ENCODE measurements around the gene ADSS1. TPM values are rescaled to one million over a fixed set of nuclear protein-coding genes. Genes with fewer than 3 reads are reported as not detected.

ADSS1 gene
- polyA plus RNA-seq, 3 donors: 14.7 to 18.6 (median 16.3) TPM

- no peak for DNase-seq
Measured at GRCh38 chr14:104685998-104686610, 37.9 kb upstream of the ADSS1 start.

- DNase-seq: no peak
Measured at GRCh38 chr14:104686624-104687517, 37.2 kb upstream of the ADSS1 start.

- no peak for DNase-seq
Measured at GRCh38 chr14:104687601-104688504, 36.2 kb upstream of the ADSS1 start.

- DNase-seq: no peak
Measured at GRCh38 chr14:104688505-104689108, 35.4 kb upstream of the ADSS1 start.

DNA sequence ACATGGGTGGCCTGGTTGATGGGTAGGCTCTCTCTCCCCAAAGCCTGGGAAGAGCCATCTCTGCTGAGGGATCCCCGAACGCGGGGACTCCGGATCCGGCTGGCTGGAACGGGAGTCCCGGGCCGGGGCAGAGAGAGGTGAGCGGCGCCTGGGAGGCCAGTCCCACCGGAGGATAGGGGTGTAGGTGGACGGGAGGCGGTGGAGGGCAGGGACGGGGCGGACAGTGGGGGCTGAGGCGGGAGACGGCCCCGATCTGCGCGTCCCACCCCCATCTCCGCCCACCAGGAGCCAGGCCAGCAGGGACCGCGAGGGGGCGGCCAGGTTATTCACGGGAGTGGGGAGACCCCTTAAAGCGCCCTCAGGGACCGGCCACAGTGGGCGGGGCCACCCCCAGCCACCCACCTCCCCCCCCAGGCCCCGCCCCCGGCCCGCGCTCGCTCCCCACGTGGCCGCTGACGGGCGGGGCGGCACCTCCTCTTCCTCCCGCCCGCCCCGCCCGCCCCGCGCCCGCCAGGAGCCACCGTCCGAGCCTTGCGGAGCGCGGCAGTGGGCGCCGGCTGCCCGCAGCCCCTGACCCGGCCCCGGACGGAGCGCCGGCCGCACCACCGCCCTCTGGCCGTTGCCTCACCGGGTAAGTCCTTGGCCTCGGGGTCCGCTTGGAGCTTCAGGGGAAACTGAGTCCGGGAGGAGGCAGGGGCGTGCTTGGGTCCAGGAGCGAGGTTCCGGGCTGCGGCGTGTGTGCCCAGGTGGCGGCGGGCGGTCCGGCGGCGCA, 34.7 kb upstream of the ADSS1 start, which contains the start of gene INF2:
Gene INF2, plus strand, starts transcription at position 510 of the 772 bp plus-strand sequence. CDS start 11,748 bp downstream, outside the sequence.
- DNase-seq: no peak

DNA sequence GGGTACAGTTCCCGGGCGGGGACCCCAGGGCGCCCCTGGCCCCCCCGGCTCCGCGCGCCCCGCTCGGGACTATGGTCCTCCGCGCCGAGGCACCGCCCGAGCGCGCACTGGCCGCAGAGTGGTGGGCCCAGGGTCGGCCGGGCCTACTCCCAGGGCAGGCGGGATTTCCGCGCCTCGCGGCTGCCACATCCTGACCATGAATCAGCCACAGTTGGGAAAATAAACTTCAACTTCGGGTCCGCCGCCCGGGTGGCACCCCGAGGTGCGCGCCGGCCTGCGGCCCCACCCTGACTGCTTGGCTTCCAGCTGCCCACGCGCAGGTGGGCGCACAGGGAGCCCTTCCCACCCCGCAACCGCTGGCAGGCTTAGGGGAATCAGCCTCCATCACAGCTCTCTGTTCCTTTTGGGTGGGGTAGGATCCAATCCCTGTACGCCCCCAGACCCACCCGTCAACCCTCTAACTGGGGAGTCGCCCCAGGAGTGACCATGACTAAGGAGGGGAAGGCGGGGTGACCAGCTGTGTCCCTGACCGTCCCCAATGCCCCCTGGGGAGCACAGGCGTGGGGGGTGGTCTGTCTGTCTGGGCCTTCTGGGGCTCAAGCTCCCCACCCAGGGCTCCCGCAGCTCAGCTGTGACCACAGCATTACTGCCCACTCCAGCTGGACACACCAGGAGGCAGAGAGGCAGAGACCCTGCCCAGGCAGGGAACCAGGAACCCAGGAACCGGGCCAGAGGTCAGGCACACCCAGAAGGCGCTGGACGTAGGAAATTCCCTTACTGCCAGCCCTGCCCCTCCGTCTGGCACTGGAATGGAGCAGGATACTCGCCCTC, 33.9 kb upstream of the ADSS1 start:
- no peak for DNase-seq

DNA sequence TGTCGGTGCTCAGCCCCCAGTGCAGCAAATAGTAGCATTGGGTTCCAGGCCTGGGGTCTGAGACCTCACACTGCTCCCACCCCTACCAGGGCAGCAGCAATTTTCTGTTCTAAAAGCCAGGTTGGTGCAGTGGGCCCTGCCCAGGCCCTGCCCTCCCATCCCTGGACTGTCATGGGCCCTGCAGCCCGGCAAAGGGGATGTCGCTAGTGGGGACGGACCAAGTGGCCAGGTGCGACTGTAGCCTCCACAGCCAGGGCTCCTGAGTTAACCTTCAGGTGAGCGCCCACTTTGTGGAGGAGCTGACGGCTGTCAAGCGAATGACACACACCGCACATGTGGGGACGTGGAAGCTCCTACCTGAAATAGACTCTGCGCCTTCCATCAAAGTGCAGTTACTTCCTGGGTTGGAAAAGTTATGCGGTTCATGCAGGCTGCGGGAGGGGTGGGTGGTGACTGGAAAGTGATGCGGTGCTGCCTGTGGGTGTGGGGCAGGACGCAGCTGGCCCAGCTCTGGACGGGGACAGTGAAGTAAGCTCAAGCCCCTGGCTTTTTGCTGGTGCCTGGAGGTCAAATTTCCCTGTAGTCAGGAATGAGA, 33.1 kb upstream of the ADSS1 start:
- no peak for DNase-seq

DNA sequence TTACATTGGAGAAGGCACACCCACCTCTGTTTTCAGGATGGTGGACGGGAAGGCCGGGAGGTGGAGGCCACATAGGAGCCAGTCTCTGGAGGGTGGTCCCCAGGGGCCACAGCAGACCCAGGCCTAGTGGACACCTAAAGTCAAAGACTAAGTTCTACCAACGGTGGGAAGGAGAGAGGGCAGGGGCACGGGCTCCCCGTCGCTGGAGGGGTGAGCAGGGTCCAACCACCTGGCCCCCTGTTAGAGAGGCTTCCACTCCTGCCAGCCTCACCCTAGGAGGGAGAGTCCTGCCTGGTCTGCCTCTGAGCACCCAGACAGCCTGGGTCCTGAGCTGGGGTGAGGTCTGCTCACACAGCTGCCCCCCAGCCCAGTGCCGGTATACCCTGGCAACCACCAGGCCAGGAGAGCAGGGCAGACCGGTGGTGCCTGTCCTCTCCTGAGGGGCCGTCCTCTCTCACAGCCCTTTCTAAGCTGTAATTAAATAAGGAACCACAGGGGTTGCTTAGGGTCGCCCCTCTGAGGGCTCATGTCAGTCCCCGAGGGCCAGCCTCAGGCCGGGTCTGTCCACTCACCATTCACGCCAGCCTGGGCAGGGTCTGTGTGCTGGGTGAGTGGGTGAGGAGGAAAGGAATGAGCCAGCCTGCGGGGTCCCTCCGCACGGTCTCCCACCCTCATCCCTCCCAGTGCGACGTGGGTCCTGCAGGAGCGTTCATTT, 32.3 kb upstream of the ADSS1 start:
- no peak for DNase-seq

GRCh38 chr14:104692261-104692938, 31.6 kb upstream of the ADSS1 start:
- no peak for DNase-seq

DNA sequence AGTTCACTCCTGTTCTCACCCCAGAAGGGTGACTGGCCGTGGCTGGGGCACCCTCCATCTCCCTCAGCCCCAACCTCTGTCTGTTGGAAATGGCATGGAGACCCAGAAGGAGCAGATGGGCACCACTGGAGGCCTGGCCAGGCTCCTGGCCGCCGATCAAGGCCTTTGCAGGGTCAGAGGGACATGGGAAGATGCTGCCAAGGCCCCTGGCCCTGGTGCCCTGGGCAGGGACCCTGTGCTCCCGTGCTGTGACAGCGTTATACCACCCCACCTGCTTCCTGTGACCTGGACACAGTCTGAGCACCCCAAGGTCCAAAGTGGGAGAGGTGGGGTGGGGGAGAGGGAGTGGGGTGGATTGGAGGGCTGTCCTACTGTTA, 31.1 kb upstream of the ADSS1 start:
- DNase-seq: no peak

- no peak for DNase-seq
Measured at GRCh38 chr14:104693482-104694431, 30.3 kb upstream of the ADSS1 start.

DNA sequence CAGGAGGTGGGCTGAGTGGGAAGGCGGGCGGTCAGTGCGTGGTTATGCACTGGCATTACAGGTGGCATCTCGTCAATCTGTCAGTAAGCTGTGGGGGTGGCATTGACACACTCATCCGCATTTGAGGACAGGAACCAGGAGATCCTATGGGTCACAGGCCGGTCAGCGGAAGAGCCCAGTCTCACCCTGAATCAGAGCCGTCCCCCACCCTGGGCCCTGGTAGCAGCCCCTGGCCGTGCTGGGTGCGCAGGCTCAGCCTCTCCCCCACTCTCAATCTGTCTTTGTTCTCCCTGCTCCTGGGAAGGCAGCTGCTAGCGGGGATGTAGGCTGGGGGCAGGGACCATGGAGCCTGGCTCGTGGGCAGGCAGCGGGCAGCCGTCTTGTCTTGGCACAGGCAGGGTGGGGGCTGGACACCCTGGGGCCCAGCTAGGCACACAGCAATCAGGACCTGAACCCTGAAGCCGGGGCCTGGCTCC, 29.5 kb upstream of the ADSS1 start:
- no peak for DNase-seq

DNA sequence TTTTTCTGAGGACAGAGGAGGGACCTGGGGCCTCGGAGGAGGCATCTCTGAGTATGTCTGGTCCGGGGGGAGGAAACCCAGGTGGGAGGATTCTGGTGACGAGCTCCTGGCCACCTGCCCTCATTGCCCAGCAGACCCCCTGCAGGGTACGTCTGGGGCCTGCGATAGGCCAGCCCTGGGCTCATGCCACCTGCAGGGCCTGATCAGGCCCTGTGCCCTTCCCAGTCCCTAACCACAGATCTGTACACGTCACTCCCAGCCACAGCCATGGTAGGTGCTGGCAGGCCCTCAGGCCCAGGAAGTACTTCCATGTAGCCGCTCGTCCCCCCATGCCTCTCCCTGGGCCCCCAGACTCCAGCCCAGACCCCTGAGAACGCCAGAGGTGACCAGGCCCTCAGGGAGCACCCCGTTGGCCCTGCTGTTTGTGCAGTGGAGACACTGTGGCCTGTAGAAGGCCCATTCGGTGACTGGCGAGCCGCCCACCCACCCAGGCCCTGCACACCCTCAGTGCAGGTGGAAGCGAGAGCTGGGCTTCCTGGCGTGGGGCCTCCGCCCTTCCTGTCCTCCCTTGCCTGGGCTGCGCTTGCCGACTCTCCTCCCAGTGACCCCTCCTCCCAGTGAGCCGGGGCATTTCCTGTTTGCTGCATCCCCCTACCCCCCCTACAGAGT, 28.9 kb upstream of the ADSS1 start:
- DNase-seq: no peak

- no peak for DNase-seq
Measured at GRCh38 chr14:104695660-104696000, 28.4 kb upstream of the ADSS1 start.

- no peak for DNase-seq
Measured at GRCh38 chr14:104696671-104697316, 27.2 kb upstream of the ADSS1 start.

- DNase-seq: no peak
Measured at GRCh38 chr14:104697317-104697703, 26.7 kb upstream of the ADSS1 start.
